ENCODE data around the gene PHC2.

GRCh38 chr1:33418811-33419210 lies 12.1 kb downstream of the PHC2 start:
- TF ChIP-seq CTCF (conservative IDR thresholded peaks at IDR 0.05; ENCODE audit: low read length) (no peak), EZH2phosphoT487 (IDR thresholded peaks at IDR 0.05; ENCODE audit: borderline replicate concordance, low read depth, low read length) (no peak)

Measured in OCI-LY7 (cell line).